Osteocyte (in vitro differentiated cells): ENCODE data around the gene OSR1. TPM values are rescaled to one million over a fixed set of nuclear protein-coding genes. Genes with fewer than 3 reads are reported as not detected.

Source experiments
- DNase-seq: peaks from one replicate; pipeline ENCODE4 v3.0.0; 2021; ENCODE audit warnings: mixed read lengths; ENCODE audit not compliant: unreplicated experiment; ENCODE audit errors: extremely low spot score
- H3K27ac Mint-ChIP-seq: one replicate; pipeline ENCODE4 v1.8.0; 2021; ENCODE audit warnings: mild to moderate bottlenecking, mixed read lengths; ENCODE audit not compliant: unreplicated experiment
- H3K27me3 Mint-ChIP-seq: one replicate; pipeline ENCODE4 v1.8.0; 2021; ENCODE audit warnings: mixed read lengths; ENCODE audit not compliant: unreplicated experiment
- H3K36me3 Mint-ChIP-seq: one replicate; pipeline ENCODE4 v1.8.0; 2021; ENCODE audit warnings: mixed read lengths; ENCODE audit not compliant: unreplicated experiment
- H3K4me1 Mint-ChIP-seq: one replicate; pipeline ENCODE4 v1.8.0; 2021; ENCODE audit warnings: mixed read lengths; ENCODE audit not compliant: unreplicated experiment
- H3K4me3 Mint-ChIP-seq: one replicate; pipeline ENCODE4 v1.8.0; 2021; ENCODE audit warnings: mild to moderate bottlenecking, moderate library complexity, mixed read lengths; ENCODE audit not compliant: unreplicated experiment
- H3K9me3 Mint-ChIP-seq: one replicate; pipeline ENCODE4 v1.8.0; 2021; ENCODE audit warnings: mixed read lengths; ENCODE audit not compliant: unreplicated experiment
- CTCF ChIP-seq: fragments of 200-600 bp; sonication (generic); IDR thresholded peaks from 2 replicates; pipeline ENCODE4 v1.5.0; 2021; ENCODE audit warnings: antibody characterized with exemption, mild to moderate bottlenecking, moderate library complexity
- total RNA-seq: library from RNA; stranded (reverse); gene quantifications from 2 replicates; pipeline ENCODE4 v1.2.1, GENCODE V29; 2021

Gene OSR1
- total RNA-seq, 1 donor from 2014 or later, result 5.8 TPM

- Mint-ChIP-seq H3K27me3 (peaks cover 22% of the 10 kb centered on the region), H3K4me1 (peaks cover 31% of the 10 kb centered on the region), H3K9me3 (no peaks in the 10 kb centered on the region), H3K27ac (no peak overlapping the region), H3K36me3 (peaks cover 17% of the 10 kb centered on the region), H3K4me3 (no peak overlapping the region)
- DNase-seq, result peak; percentile 81
- no peak for TF ChIP-seq CTCF
These were observed 5.3 kb downstream of the OSR1 start for GRCh38 chr2:19352946-19353720.

- Mint-ChIP-seq H3K27ac (no peak overlapping the region), H3K27me3 (peaks cover 17% of the 10 kb centered on the region), H3K36me3 (peaks cover 17% of the 10 kb centered on the region), H3K9me3 (no peaks in the 10 kb centered on the region), H3K4me3 (no peak overlapping the region), H3K4me1 (peaks cover 26% of the 10 kb centered on the region)
- peak; percentile 81 for DNase-seq
- TF ChIP-seq CTCF, result no peak
These were observed 6.3 kb downstream of the OSR1 start for GRCh38 chr2:19351899-19352697.

- Mint-ChIP-seq H3K9me3 (no peaks in the 10 kb centered on the region), H3K4me3 (no peak overlapping the region), H3K27me3 (peaks cover 11% of the 10 kb centered on the region), H3K27ac (no peak overlapping the region), H3K4me1 (peaks cover 24% of the 10 kb centered on the region), H3K36me3 (peaks cover 17% of the 10 kb centered on the region)
- peak; percentile 67 for DNase-seq
- TF ChIP-seq CTCF, result no peak
These were observed 6.9 kb downstream of the OSR1 start for GRCh38 chr2:19351499-19351898.

DNA sequence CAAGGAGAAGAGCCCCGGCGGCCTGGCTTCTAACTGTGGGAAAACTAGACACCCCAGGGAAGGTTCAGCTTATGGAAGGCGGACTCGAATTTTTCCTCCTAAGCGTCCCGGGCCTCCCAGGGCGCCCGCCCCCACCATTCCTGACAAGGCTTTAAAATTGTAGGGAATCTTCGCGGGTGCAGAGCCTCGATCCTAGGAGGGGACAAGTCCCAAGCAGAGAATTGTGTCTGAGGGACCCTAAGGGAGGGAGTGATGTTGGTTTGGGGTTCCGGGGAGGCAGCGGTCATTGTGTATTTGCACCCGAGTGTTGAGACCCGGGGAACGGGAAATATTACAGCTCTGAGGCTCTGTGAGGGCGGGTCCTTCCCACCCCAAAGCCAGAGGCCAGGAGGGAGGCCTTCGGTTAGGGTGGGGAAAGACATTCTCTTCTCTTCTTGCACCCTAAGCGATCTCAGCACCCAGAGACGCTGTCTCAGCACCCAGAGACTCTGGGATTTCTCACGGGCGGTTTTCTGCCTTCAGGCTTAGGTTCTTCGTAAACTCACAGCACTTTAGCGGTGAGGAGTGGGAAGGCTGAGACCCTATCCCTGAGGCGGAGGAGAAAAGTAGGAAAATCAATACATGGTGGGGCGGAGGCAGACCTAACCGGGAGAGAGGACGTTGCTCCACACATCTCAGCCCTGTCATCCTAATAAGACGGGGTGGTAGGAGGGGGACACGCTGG, 7.6 kb downstream of the OSR1 start:
- no peaks in the 10 kb centered on the region for H3K9me3 Mint-ChIP-seq
- TF ChIP-seq CTCF, result no peak
- DNase-seq, result no peak
- H3K27me3 Mint-ChIP-seq, result peaks cover 5% of the 10 kb centered on the region
- peaks cover 19% of the 10 kb centered on the region for H3K4me1 Mint-ChIP-seq
- peak overlapping the region; percentile 22 for H3K4me3 Mint-ChIP-seq
- peaks cover 18% of the 10 kb centered on the region for H3K36me3 Mint-ChIP-seq
- no peak overlapping the region for H3K27ac Mint-ChIP-seq
